Endothelial cell of umbilical vein (primary cell): ENCODE data around the gene HIVEP3. TPM values are rescaled to one million over a fixed set of nuclear protein-coding genes. Genes with fewer than 3 reads are reported as not detected.

ENCODE experiments used
- BruUV-seq: library from RNA; stranded (reverse); fragments of 400-500 nt; replicated peaks from 2 replicates; lab custom pipeline; 2021; lab: Mats Ljungman, UMichigan
- CTCF ChIA-PET: fragments of 300-600, 350-600 bp; sonication (Branson Sonifier 250); formaldehyde crosslinking; loops from one replicate; lab custom pipeline; 2021; ENCODE audit warnings: antibody characterized with exemption, inconsistent platforms; lab: Charles Lee
- POLR2A ChIA-PET: fragments of 300-600, 350-600 bp; sonication (Branson Sonifier 250); formaldehyde crosslinking; loops from one replicate; lab custom pipeline; 2021; ENCODE audit warnings: antibody characterized with exemption, inconsistent platforms; lab: Charles Lee
- DNase-seq: peaks from one replicate; pipeline ENCODE4 v3.0.0-alpha.2; 2011; ENCODE audit warnings: low read depth, low spot score
- FAIRE-seq: peaks from 2 replicates; lab custom pipeline; 2011; peaks lifted over from hg19 to GRCh38; lab: Jason Lieb, UNC
- H2AFZ ChIP-seq: 2 replicates; pipeline ENCODE4 v1.6.0; 2012; ENCODE audit warnings: low read depth, low read length, control low read depth, inconsistent platforms
- H3K27ac ChIP-seq: 2 replicates; pipeline ENCODE4 v1.5.1; 2011; ENCODE audit warnings: low read depth, mild to moderate bottlenecking, control low read depth, low read length, moderate library complexity; ENCODE audit not compliant: insufficient read depth
- H3K27me3 ChIP-seq, 2 experiments: 2 replicates each; pipeline versions ENCODE4 v1.6.0 to v1.6.1; 2011; ENCODE audit warnings: low read length in 2 of 2, mixed read lengths in 1 of 2; ENCODE audit not compliant: control insufficient read depth in 2 of 2, insufficient read depth in 2 of 2
- H3K36me3 ChIP-seq, 2 experiments: 2 replicates in 1 of 2; 3 replicates in 1 of 2; pipeline ENCODE4 v1.5.1; 2011; ENCODE audit warnings: low read length in 2 of 2, mild to moderate bottlenecking in 1 of 2, moderate library complexity in 1 of 2; ENCODE audit not compliant: control insufficient read depth in 2 of 2, insufficient read depth in 2 of 2; ENCODE audit errors: extremely low read depth in 1 of 2
- H3K4me1 ChIP-seq: 3 replicates; pipeline ENCODE4 v1.5.1; 2011; ENCODE audit warnings: mild to moderate bottlenecking, low read length; ENCODE audit not compliant: control insufficient read depth, insufficient read depth; ENCODE audit errors: extremely low read depth
- H3K4me2 ChIP-seq: 2 replicates; pipeline ENCODE4 v1.6.1; 2011; ENCODE audit warnings: low read length, control low read depth, mixed read lengths; ENCODE audit not compliant: insufficient read depth
- H3K4me3 ChIP-seq, 3 experiments: fragments of 200-600 bp in 1 of 3; sonication (generic), shearing (Covaris generic) in 1 of 3; replicated peaks in 1 of 3; 2 replicates each; pipeline ENCODE4 v1.5.1; 2011 to 2016; ENCODE audit warnings: control low read depth in 3 of 3, low read length in 3 of 3, mild to moderate bottlenecking in 2 of 3, inconsistent platforms in 1 of 3, low read depth in 1 of 3, moderate library complexity in 1 of 3; ENCODE audit not compliant: insufficient read depth in 1 of 3
- H3K79me2 ChIP-seq: 2 replicates; pipeline ENCODE4 v1.6.0; 2012; ENCODE audit warnings: low read length, inconsistent platforms; ENCODE audit not compliant: control insufficient read depth, insufficient read depth
- H3K9ac ChIP-seq: replicated peaks from 2 replicates; pipeline ENCODE3; 2011; ENCODE audit warnings: low read length, control low read depth; ENCODE audit not compliant: insufficient read depth; ENCODE audit errors: extremely low read depth
- H3K9me1 ChIP-seq: replicated peaks from 3 replicates; pipeline ENCODE4 v1.6.0; 2011; ENCODE audit warnings: mild to moderate bottlenecking, low read length; ENCODE audit not compliant: control insufficient read depth, insufficient read depth; ENCODE audit errors: extremely low read depth
- H3K9me3 ChIP-seq: replicated peaks from 2 replicates; pipeline ENCODE4 v1.5.1; 2012; ENCODE audit warnings: low read length, inconsistent platforms; ENCODE audit not compliant: control insufficient read depth, insufficient read depth
- H4K20me1 ChIP-seq: replicated peaks from 2 replicates; pipeline ENCODE3; 2011; ENCODE audit warnings: mild to moderate bottlenecking, low read length; ENCODE audit not compliant: control insufficient read depth, insufficient read depth; ENCODE audit errors: extremely low read depth
- EZH2 ChIP-seq: IDR thresholded peaks from 2 replicates; pipeline ENCODE4 v1.6.1; 2012; ENCODE audit warnings: borderline replicate concordance, low read depth, mild to moderate bottlenecking, moderate library complexity, low read length, inconsistent platforms; ENCODE audit not compliant: severe bottlenecking
- FOS ChIP-seq: IDR thresholded peaks from 2 replicates; pipeline ENCODE4 v1.6.1; 2011; ENCODE audit warnings: mild to moderate bottlenecking, low read length, moderate library complexity, borderline replicate concordance; ENCODE audit not compliant: insufficient read depth
- GATA2 ChIP-seq: IDR thresholded peaks from 2 replicates; pipeline ENCODE4 v1.7.0; 2011; ENCODE audit warnings: low read depth, mild to moderate bottlenecking, moderate library complexity, mixed read lengths, low read length; ENCODE audit not compliant: insufficient read length, insufficient read depth
- JUN ChIP-seq: IDR thresholded peaks from 2 replicates; pipeline ENCODE4 v1.6.1; 2011; ENCODE audit warnings: borderline replicate concordance, low read depth; ENCODE audit not compliant: insufficient read length, insufficient read depth
- MYC ChIP-seq: IDR thresholded peaks from one replicate; pipeline ENCODE4 v1.6.1; 2011; ENCODE audit warnings: mild to moderate bottlenecking, low read depth, low read length
- POLR2A ChIP-seq: IDR thresholded peaks from 2 replicates; pipeline ENCODE4 v1.6.1; 2012; ENCODE audit warnings: low read depth, mild to moderate bottlenecking, control low read depth, low read length
- POLR2AphosphoS5 ChIP-seq: IDR thresholded peaks from 2 replicates; pipeline ENCODE4 v1.6.1; 2012; ENCODE audit warnings: low read depth, mild to moderate bottlenecking, control low read depth, low read length, moderate library complexity; ENCODE audit not compliant: insufficient read depth
- dilution Hi-C: fragments of 300-500 bp; cut with MboI; formaldehyde crosslinking; loops from one replicate; pipeline ENCODE4 v1.15.0; 2019; ENCODE audit warnings: low sequenced_read_pairs; ENCODE audit not compliant: extremely low pct_ligation_motif_present
- intact Hi-C: fragments of 100-400 bp; cut with micrococcal nuclease; formaldehyde crosslinking; loops from one replicate; pipeline ENCODE4 v1.10.0; 2022
- polyA plus RNA-seq, 4 experiments: library from polyadenylated mRNA; depleted of rRNA in 3 of 4; stranded (reverse) in 3 of 4; unstranded in 1 of 4; fragments of >200 nt; gene quantifications; 2 replicates each; pipeline versions ENCODE4 v1.2.1 to v1.2.3, GENCODE V29; 2011 to 2012; ENCODE audit warnings: missing spikeins in 1 of 4
- total RNA-seq: library from RNA; stranded (reverse); gene quantifications from 2 replicates; pipeline ENCODE4 v1.2.3, GENCODE V29; 2021
- TF ChIP-seq, protein P1 (sequence below), 2 donors: IDR thresholded peaks; 1 replicate in 1 of 2; 2 replicates in 1 of 2; pipeline ENCODE4 v1.5.1; 2011; ENCODE audit warnings: low read length in 2 of 2, mild to moderate bottlenecking in 2 of 2, moderate library complexity in 2 of 2, control low read depth in 1 of 2, inconsistent platforms in 1 of 2, low read depth in 1 of 2; ENCODE audit not compliant: insufficient read depth in 1 of 2; ENCODE audit errors: extremely low read depth in 1 of 2
- TF ChIP-seq, protein P2 (sequence below): IDR thresholded peaks from 2 replicates; pipeline ENCODE4 v1.6.1; 2011; ENCODE audit not compliant: insufficient read depth, insufficient read length

Gene HIVEP3
- total and polyA plus RNA-seq, 2 donors (not counting 3 experiments of a cell fraction or from before 2014, with no cell fraction given) = 3.4 to 4.0 TPM

DNA sequence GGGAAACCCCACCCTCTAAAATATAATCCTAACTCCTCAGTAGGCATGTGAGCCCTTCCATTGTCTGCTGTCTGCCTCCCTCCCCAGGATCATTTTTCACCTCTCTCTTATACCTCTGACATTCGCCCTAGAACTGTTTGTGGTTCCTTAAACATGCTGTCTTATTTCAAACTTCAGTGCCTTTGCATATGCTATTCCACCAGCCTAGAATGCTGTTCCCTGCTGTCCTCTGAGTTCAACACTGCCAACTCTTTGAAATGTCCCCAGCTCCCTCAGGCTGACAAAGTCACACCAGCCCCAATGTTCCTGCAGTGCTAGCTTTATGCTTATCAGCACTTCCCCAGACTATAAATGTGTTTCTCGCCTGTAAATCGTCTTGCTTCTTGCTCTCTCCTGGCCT is 119.5 kb downstream of the HIVEP3 start:
- BruUV-seq = no TSS peak
- DNase-seq (no peak), FAIRE-seq (no peak)
- Histone ChIP-seq H3K27ac (no peak overlapping the region), H3K79me2 (no peaks in the 10 kb centered on the region), H3K4me1 (no peaks in the 10 kb centered on the region), H3K36me3 (no peaks in the 10 kb centered on the region), H3K27me3 (peaks cover 0 to 2% of the 10 kb centered on the region in 2 experiments), H4K20me1 (no peaks in the 10 kb centered on the region), H3K4me3 (no peak overlapping the region), H3K9me1 (no peaks in the 10 kb centered on the region), H2AFZ (no peak overlapping the region), H3K9me3 (no peaks in the 10 kb centered on the region), H3K9ac (no peak overlapping the region), H3K4me2 (no peak overlapping the region)
- TF ChIP-seq, protein P1, sequence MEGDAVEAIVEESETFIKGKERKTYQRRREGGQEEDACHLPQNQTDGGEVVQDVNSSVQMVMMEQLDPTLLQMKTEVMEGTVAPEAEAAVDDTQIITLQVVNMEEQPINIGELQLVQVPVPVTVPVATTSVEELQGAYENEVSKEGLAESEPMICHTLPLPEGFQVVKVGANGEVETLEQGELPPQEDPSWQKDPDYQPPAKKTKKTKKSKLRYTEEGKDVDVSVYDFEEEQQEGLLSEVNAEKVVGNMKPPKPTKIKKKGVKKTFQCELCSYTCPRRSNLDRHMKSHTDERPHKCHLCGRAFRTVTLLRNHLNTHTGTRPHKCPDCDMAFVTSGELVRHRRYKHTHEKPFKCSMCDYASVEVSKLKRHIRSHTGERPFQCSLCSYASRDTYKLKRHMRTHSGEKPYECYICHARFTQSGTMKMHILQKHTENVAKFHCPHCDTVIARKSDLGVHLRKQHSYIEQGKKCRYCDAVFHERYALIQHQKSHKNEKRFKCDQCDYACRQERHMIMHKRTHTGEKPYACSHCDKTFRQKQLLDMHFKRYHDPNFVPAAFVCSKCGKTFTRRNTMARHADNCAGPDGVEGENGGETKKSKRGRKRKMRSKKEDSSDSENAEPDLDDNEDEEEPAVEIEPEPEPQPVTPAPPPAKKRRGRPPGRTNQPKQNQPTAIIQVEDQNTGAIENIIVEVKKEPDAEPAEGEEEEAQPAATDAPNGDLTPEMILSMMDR (IDR thresholded peaks at IDR 0.05; ENCODE audit: extremely low read depth in 1 of 2, insufficient read depth in 1 of 2, low read depth in 1 of 2, low read length in 2 of 2) = no peak
- TF ChIP-seq POLR2A (no peak), EZH2 (no peak), JUN (no peak), GATA2 (no peak), POLR2AphosphoS5 (no peak), FOS (no peak), MYC (no peak)
- TF ChIP-seq, protein P2, sequence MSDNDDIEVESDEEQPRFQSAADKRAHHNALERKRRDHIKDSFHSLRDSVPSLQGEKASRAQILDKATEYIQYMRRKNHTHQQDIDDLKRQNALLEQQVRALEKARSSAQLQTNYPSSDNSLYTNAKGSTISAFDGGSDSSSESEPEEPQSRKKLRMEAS = no peak
- ChIA-PET CTCF (interaction anchor here (1.7 kb wide), 1 partner anchor 225 kb away, joined by 4 read pairs; no protein-coding TSS in a partner anchor), POLR2A (no interaction called here)
- intact Hi-C loops (no loop called here), dilution Hi-C loops (no loop called here)
